ENCODE results near the gene PCDHB13.
"Not testable (repeated sequence)": the region's sequence is repeated elsewhere in the genome, so short reads cannot be mapped to it uniquely, and the experiment has no call there.

The PCDHB13 gene

GRCh38 chr5:141201646-141202045, 12.1 kb upstream of the PCDHB13 start:
- not testable (repeated sequence) for DNase-seq (ENCODE audit: low spot score)

DNA sequence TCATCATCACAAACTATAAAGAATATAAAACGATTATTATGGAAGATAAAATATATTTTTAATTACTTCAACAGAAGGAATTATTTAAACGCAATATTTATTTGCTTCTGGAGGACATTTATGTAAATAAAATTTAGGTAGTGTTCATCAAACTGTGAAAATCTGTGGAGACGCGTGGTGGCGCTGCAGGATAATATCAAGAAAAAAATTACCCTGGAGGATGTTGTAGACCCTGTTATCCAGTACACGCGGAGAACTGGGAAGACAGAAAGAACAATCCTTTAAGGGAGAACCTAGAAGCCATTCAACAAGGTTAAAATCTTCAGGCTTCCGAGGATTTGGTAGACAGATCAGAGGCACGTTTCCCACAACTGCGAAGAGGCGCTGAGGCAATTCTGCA, 5.2 kb upstream of the PCDHB13 start, which contains the start of gene PCDHB12:
TSS of gene PCDHB12 (plus strand) at position 242 of the 400 bp plus-strand sequence. CDS start 189 bp downstream, outside the sequence.
- DNase-seq (ENCODE audit: low spot score), result peak; percentile 43

DNA sequence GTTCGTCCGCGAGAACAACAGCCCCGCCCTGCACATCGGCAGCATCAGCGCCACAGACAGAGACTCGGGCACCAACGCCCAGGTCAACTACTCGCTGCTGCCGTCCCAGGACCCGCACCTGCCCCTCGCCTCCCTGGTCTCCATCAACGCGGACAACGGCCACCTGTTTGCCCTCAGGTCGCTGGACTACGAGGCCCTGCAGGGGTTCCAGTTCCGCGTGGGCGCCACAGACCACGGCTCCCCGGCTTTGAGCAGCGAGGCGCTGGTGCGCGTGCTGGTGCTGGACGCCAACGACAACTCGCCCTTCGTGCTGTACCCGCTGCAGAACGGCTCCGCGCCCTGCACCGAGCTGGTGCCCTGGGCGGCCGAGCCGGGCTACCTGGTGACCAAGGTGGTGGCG, 3.4 kb upstream of the PCDHB13 start:
- DNase-seq (ENCODE audit: low spot score), result not testable (repeated sequence)

- not testable (repeated sequence) for DNase-seq (ENCODE audit: low spot score)
Measured at GRCh38 chr5:141210849-141211248, 2.9 kb upstream of the PCDHB13 start.

DNA sequence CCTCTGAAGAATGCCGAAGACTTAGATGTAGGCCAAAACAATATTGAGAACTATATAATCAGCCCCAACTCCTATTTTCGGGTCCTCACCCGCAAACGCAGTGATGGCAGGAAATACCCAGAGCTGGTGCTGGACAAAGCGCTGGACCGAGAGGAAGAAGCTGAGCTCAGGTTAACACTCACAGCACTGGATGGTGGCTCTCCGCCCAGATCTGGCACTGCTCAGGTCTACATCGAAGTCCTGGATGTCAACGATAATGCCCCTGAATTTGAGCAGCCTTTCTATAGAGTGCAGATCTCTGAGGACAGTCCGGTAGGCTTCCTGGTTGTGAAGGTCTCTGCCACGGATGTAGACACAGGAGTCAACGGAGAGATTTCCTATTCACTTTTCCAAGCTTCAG, 864 bp downstream of the PCDHB13 start:
- DNase-seq (ENCODE audit: low spot score), result not testable (repeated sequence)

GRCh38 chr5:141215504-141215903, 1.8 kb downstream of the PCDHB13 start:
- DNase-seq (ENCODE audit: low spot score), result not testable (repeated sequence)

DNA sequence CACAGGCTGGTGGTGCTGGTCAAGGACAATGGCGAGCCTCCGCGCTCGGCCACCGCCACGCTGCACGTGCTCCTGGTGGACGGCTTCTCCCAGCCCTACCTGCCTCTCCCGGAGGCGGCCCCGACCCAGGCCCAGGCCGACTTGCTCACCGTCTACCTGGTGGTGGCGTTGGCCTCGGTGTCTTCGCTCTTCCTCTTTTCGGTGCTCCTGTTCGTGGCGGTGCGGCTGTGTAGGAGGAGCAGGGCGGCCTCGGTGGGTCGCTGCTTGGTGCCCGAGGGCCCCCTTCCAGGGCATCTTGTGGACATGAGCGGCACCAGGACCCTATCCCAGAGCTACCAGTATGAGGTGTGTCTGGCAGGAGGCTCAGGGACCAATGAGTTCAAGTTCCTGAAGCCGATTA, 2.3 kb downstream of the PCDHB13 start:
- DNase-seq (ENCODE audit: low spot score), result not testable (repeated sequence)

GRCh38 chr5:141223112-141223783, 9.5 kb downstream of the PCDHB13 start, which contains the start of gene PCDHB14:
TSS of gene PCDHB14 (plus strand) at chr5:141223343. CDS start at chr5:141223506, 163 bp downstream.
- DNase-seq (ENCODE audit: low spot score), result peak; percentile 68

DNA sequence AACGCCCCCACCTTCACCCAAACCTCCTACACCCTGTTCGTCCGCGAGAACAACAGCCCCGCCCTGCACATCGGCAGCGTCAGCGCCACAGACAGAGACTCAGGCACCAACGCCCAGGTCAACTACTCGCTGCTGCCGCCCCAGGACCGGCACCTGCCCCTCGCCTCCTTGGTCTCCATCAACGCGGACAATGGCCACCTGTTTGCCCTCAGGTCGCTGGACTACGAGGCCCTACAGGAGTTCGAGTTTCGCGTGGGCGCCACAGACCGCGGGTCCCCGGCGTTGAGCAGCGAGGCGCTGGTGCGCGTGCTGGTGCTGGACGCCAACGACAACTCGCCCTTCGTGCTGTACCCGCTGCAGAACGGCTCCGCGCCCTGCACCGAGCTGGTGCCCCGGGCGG, 11.1 kb downstream of the PCDHB13 start:
- not testable (repeated sequence) for DNase-seq (ENCODE audit: low spot score)

DNA sequence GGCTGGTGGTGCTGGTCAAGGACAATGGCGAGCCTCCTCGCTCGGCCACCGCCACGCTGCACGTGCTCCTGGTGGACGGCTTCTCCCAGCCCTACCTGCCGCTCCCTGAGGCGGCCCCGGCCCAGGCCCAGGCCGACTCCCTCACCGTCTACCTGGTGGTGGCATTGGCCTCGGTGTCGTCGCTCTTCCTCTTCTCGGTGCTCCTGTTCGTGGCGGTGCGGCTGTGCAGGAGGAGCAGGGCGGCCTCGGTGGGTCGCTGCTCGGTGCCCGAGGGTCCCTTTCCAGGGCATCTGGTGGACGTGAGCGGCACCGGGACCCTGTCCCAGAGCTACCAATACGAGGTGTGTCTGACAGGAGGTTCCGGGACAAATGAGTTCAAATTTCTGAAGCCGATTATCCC, 11.7 kb downstream of the PCDHB13 start:
- not testable (repeated sequence) for DNase-seq (ENCODE audit: low spot score)

- DNase-seq (ENCODE audit: low spot score), result peak; percentile 4
Measured at GRCh38 chr5:141234109-141234667, 20.5 kb downstream of the PCDHB13 start.

GRCh38 chr5:141235922-141236321, 22.2 kb downstream of the PCDHB13 start:
- DNase-seq (ENCODE audit: low spot score), result not testable (repeated sequence)

- no peak for DNase-seq (ENCODE audit: low spot score)
Measured at GRCh38 chr5:141236516-141237313, 23.0 kb downstream of the PCDHB13 start.

DNA sequence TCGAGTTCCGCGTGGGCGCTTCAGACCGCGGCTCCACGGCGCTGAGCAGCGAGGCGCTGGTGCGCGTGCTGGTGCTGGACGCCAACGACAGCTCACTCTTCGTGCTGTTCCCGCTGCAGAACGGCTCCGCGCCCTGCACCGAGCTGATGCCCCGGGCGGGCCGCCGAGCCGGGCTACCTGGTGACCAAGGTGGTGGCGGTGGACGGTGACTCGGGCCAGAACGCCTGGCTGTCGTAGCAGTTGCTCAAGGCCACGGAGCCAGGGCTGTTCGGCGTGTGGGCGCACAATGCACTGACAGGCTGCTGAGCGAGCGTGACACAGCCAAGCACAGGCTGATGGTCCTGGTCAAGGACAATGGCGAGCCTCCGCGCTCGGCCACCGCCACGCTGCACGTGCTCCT, 27.8 kb downstream of the PCDHB13 start:
- DNase-seq (ENCODE audit: low spot score), result no peak

GRCh38 chr5:141245250-141245717, 31.6 kb downstream of the PCDHB13 start, which contains the start of gene PCDHB15:
TSS of gene PCDHB15 (plus strand) at chr5:141245395. CDS start at chr5:141245579, 184 bp downstream.
- DNase-seq (ENCODE audit: low spot score), result peak; percentile 45

DNA sequence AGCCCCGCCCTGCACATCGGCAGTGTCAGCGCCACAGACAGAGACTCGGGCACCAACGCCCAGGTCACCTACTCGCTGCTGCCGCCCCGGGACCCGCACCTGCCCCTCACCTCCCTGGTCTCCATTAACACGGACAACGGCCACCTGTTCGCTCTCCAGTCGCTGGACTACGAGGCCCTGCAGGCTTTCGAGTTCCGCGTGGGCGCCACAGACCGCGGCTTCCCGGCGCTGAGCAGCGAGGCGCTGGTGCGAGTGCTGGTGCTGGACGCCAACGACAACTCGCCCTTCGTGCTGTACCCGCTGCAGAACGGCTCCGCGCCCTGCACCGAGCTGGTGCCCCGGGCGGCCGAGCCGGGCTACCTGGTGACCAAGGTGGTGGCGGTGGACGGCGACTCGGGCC, 33.3 kb downstream of the PCDHB13 start:
- not testable (repeated sequence) for DNase-seq (ENCODE audit: low spot score)

GRCh38 chr5:141247434-141247833, 33.7 kb downstream of the PCDHB13 start:
- DNase-seq (ENCODE audit: low spot score), result not testable (repeated sequence)

GRCh38 chr5:141250576-141250975, 36.9 kb downstream of the PCDHB13 start:
- DNase-seq (ENCODE audit: low spot score), result no peak

GRCh38 chr5:141258464-141258863, 44.7 kb downstream of the PCDHB13 start:
- no peak for DNase-seq (ENCODE audit: low spot score)

DNA sequence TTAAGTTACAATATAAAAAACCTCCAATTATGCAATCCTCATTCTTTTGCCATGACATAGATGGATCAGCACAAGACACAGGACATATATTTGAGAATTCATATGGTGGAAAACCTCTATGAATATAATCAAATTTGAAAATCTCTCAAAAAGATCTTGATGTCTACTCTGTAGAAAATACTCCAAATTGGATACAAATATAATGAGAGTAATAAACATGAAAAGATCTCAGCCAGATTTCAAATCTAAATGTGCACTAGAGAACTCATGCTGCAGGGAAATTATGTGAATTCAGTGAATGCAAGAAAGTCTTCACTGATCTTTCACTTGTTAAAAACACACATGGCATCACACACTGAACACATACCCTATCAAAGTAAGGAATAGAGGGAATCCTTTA, 45.2 kb downstream of the PCDHB13 start:
- no peak for DNase-seq (ENCODE audit: low spot score)

DNA sequence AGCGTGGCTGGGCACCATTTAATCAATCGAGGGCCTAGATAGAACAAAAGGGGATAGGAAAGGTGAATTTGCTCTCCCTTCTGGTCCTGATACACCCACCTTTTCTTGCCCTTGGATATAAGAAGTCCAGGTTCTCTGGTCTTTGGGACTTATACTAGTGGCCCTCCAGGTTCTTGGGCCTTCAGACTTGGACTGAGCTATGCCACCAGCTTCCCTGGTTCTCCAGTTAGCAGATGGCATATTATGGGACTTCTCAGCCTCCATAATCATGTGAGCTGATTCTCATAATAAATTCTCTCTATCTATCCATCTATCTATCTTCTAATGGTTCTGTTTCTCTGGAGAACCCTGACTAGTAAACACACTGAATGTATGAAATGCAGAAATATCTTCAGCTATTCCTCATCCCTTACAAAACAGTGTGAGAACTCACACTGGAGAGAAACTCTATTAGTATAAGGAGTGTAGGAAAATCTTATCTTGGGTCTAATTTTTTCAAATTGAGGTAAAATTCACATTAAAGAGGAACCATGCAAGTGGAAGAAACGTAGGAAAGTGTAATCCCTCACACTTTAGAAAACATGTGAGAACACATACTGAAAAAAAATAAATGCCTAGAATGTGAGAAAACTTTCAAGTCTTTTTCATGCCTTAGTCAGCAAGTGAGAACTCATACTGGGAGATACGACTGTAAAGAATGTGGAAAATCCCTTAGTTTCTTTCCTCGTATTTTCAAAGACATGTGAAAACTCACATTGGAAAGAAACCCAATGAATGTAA, 46.9 kb downstream of the PCDHB13 start:
- peak; percentile 7 for DNase-seq (ENCODE audit: low spot score)

GRCh38 chr5:141261238-141261546, 47.5 kb downstream of the PCDHB13 start:
- no peak for DNase-seq (ENCODE audit: low spot score)
